Peyer's patch (tissue), 4 donors: ENCODE measurements around the gene MCOLN2. TPM values are rescaled to one million over a fixed set of nuclear protein-coding genes. Genes with fewer than 3 reads are reported as not detected.

ENCODE experiments used
- DNase-seq, 3 donors: peaks; one replicate each; pipeline ENCODE4 v3.0.0-alpha.2; 2017 to 2019
- H3K27ac ChIP-seq, 4 donors: fragments of 200-600 bp; sonication (generic); one replicate each; pipeline ENCODE4 v1.5.1; 2016 to 2019
- H3K27me3 ChIP-seq, 2 donors: fragments of 200-600 bp; sonication (generic); one replicate each; pipeline ENCODE4 v1.5.1; 2019
- H3K36me3 ChIP-seq, 3 donors: fragments of 200-600 bp; sonication (generic); one replicate each; pipeline ENCODE4 v1.5.1; 2016 to 2019
- H3K4me1 ChIP-seq, 4 donors: fragments of 200-600 bp; sonication (generic); one replicate each; pipeline ENCODE4 v1.5.1; 2016 to 2019
- H3K4me3 ChIP-seq, 4 donors: fragments of 200-600 bp; sonication (generic); 1 replicate in 3 of 4; 2 replicates in 1 of 4; pipeline ENCODE4 v1.5.1; 2016 to 2019; ENCODE audit warnings: mild to moderate bottlenecking in 1 of 4
- H3K9me3 ChIP-seq, 4 donors: fragments of 200-600 bp; sonication (generic); one replicate each; pipeline ENCODE4 v1.5.1; 2016 to 2019; ENCODE audit warnings: mild to moderate bottlenecking in 1 of 4
- POLR2A ChIP-seq, 2 donors: fragments of 450-650 bp; IDR thresholded peaks; one replicate each; pipeline ENCODE4 v1.5.1; 2017; ENCODE audit warnings: antibody characterized with exemption in 2 of 2, mild to moderate bottlenecking in 2 of 2, moderate library complexity in 2 of 2
- total RNA-seq, 4 donors: library from RNA; depleted of rRNA; stranded (reverse); fragments of >200 nt; gene quantifications; one replicate each; pipeline ENCODE4 v1.1.0, GENCODE V29; 2016
- TF ChIP-seq, protein P1 (sequence below), 6 experiments: fragments of 450-650 bp in 4 of 6; fragments of 200-600 bp in 2 of 6; sonication (generic) in 1 of 6; IDR thresholded peaks; one replicate each; pipeline ENCODE4 v1.5.1; 2017 to 2019; ENCODE audit warnings: antibody characterized with exemption in 6 of 6, mild to moderate bottlenecking in 3 of 6, moderate library complexity in 1 of 6

Gene MCOLN2
- 10 to 100 TPM in 1 of 4 donors, 1 to 10 TPM in 3; 1.7 to 62.7 (median 5.2) TPM for total RNA-seq

- H3K36me3 ChIP-seq: no peaks in the 10 kb centered on the region
- TF ChIP-seq, protein P1, sequence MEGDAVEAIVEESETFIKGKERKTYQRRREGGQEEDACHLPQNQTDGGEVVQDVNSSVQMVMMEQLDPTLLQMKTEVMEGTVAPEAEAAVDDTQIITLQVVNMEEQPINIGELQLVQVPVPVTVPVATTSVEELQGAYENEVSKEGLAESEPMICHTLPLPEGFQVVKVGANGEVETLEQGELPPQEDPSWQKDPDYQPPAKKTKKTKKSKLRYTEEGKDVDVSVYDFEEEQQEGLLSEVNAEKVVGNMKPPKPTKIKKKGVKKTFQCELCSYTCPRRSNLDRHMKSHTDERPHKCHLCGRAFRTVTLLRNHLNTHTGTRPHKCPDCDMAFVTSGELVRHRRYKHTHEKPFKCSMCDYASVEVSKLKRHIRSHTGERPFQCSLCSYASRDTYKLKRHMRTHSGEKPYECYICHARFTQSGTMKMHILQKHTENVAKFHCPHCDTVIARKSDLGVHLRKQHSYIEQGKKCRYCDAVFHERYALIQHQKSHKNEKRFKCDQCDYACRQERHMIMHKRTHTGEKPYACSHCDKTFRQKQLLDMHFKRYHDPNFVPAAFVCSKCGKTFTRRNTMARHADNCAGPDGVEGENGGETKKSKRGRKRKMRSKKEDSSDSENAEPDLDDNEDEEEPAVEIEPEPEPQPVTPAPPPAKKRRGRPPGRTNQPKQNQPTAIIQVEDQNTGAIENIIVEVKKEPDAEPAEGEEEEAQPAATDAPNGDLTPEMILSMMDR (IDR thresholded peaks at IDR 0.05): no peak
- no peak for TF ChIP-seq POLR2A (IDR thresholded peaks at IDR 0.05)
- peak; percentile 59 to 70 (median 62) for DNase-seq
- peak within 1 kb of the TSS; percentile 6 to 83 (median 36) for H3K27ac ChIP-seq
- H3K4me1 ChIP-seq: peaks cover 0 to 17% (median 2%) of the 10 kb centered on the region in 4 donors
- H3K4me3 ChIP-seq: peak within 1 kb of the TSS; percentile 39 to 66 (median 61)
- H3K27me3 ChIP-seq: peaks cover 0 to 10% of the 10 kb centered on the region in 2 donors
- H3K9me3 ChIP-seq: no peaks in the 10 kb centered on the region
Observed at GRCh38 chr1:84996846-84997666, at the start of gene MCOLN2. MCOLN2 (minus strand) TSS chr1:84997113; CDS start chr1:84996872, 241 bp downstream.

DNA sequence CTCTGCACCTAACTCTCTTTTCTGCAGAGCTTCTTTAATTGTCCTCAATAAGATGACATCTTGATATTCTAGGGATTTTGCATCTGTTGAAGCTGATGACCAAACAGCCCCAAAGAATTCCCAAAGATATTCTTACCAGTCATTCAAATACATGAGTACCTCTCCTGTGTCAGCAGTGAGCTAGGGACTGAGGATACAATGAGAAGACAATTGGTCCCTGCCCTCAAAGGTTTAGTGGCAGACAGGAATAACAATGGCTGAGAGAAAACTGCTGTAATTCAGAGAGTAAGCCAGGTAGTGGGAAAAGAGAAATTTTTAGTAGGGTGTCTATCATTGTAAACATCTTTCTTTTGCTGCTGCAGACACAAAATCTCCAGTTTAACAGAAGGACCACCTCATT is 45.5 kb upstream of the MCOLN2 start:
- DNase-seq: no peak
- H3K36me3 ChIP-seq: no peaks in the 10 kb centered on the region
- H3K9me3 ChIP-seq: peaks cover 0 to under 1% (median 0%) of the 10 kb centered on the region in 4 donors
- no peak for TF ChIP-seq POLR2A (IDR thresholded peaks at IDR 0.05)
- TF ChIP-seq, protein P1 (IDR thresholded peaks at IDR 0.05): no peak
- peaks cover 0 to 2% (median under 1%) of the 10 kb centered on the region in 4 donors for H3K4me1 ChIP-seq
- no peak overlapping the region for H3K4me3 ChIP-seq
- H3K27ac ChIP-seq: no peak overlapping the region
- H3K27me3 ChIP-seq: peaks cover 0 to 3% of the 10 kb centered on the region in 2 donors

GRCh38 chr1:85041793-85042192 is 44.9 kb upstream of the MCOLN2 start:
- Histone ChIP-seq H3K4me1 (no peaks in the 10 kb centered on the region), H3K36me3 (no peaks in the 10 kb centered on the region), H3K27ac (no peak overlapping the region), H3K9me3 (no peaks in the 10 kb centered on the region), H3K27me3 (no peaks in the 10 kb centered on the region), H3K4me3 (no peak overlapping the region)
- TF ChIP-seq, protein P1 (IDR thresholded peaks at IDR 0.05): no peak
- TF ChIP-seq POLR2A (IDR thresholded peaks at IDR 0.05): no peak
- no peak for DNase-seq

DNA sequence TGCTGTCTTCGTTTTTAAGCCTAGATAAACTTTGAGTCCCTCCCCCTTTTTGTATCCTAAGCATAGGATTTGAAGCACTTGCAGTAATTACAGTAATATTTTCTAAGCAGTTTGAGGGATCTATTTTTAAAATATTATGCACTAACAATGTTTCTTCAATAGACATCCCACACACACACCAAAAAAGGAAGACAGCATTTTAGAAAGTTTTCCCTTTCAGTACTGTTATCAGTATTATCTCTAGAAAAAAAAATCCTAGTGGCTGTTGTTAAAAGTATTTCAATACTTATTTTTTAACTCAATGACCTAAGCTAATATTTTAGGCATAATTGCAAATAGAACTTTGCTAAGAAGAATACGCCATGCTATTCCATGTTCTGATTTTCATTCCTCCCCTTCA is 36.3 kb upstream of the MCOLN2 start:
- no peaks in the 10 kb centered on the region for H3K4me1 ChIP-seq
- H3K27ac ChIP-seq: no peak overlapping the region
- no peaks in the 10 kb centered on the region for H3K9me3 ChIP-seq
- no peaks in the 10 kb centered on the region for H3K36me3 ChIP-seq
- H3K4me3 ChIP-seq: no peak overlapping the region
- no peaks in the 10 kb centered on the region for H3K27me3 ChIP-seq
- no peak for TF ChIP-seq POLR2A (IDR thresholded peaks at IDR 0.05)
- TF ChIP-seq, protein P1 (IDR thresholded peaks at IDR 0.05): no peak
- no peak for DNase-seq

- H3K27me3 ChIP-seq: no peaks in the 10 kb centered on the region
- no peak for DNase-seq
- no peaks in the 10 kb centered on the region for H3K9me3 ChIP-seq
- no peaks in the 10 kb centered on the region for H3K4me1 ChIP-seq
- no peak overlapping the region for H3K27ac ChIP-seq
- no peak for TF ChIP-seq POLR2A (IDR thresholded peaks at IDR 0.05)
- TF ChIP-seq, protein P1 (IDR thresholded peaks at IDR 0.05): no peak
- H3K36me3 ChIP-seq: no peaks in the 10 kb centered on the region
- no peak overlapping the region for H3K4me3 ChIP-seq
Observed at GRCh38 chr1:85030536-85030935, 33.6 kb upstream of the MCOLN2 start.
